SK-N-MC (cell line): Measurements from ENCODE around the gene KIRREL2.

Experiments used
- DNase-seq: peaks from one replicate; pipeline ENCODE4 v3.0.0-alpha.2; 2011; ENCODE audit warnings: low read depth, low spot score
- H3K27ac ChIP-seq: fragments of 200-600 bp; sonication (generic); 2 replicates; pipeline ENCODE4 v1.5.1; 2016; ENCODE audit warnings: mixed run types
- H3K36me3 ChIP-seq: fragments of 200-600 bp; sonication (generic); 2 replicates; pipeline ENCODE4 v1.6.1; 2017; ENCODE audit warnings: antibody characterized with exemption, low read length, mixed read lengths; ENCODE audit not compliant: insufficient read depth
- H3K4me3 ChIP-seq: fragments of 200-600 bp; sonication (generic); 2 replicates; pipeline ENCODE4 v1.5.1; 2016
- H3K9ac ChIP-seq: fragments of 200-600 bp; sonication (generic); 2 replicates; pipeline ENCODE4 v1.8.0; 2017; ENCODE audit warnings: mixed run types, mixed read lengths; ENCODE audit not compliant: insufficient read length
- H3K9me3 ChIP-seq: fragments of 200-600 bp; sonication (generic); 2 replicates; pipeline ENCODE4 v1.6.1; 2017; ENCODE audit warnings: low read depth, mild to moderate bottlenecking, antibody characterized with exemption, low read length, moderate library complexity, mixed read lengths
- EZH2 ChIP-seq: fragments of 200-600 bp; sonication (generic); IDR thresholded peaks from one replicate; pipeline ENCODE4 v1.6.1; 2017; ENCODE audit warnings: antibody characterized with exemption
- FOXP2 ChIP-seq: optimal IDR thresholded peaks from 2 replicates; pipeline ENCODE3; 2011; ENCODE audit warnings: mild to moderate bottlenecking, moderate library complexity; ENCODE audit not compliant: insufficient read depth; ENCODE audit errors: extremely low read length, control extremely low read depth
- POLR2AphosphoS5 ChIP-seq: IDR thresholded peaks from 2 replicates; pipeline ENCODE4 v1.6.1; 2012; ENCODE audit warnings: mild to moderate bottlenecking, low read depth, low read length, borderline replicate concordance

KIRREL2 gene

GRCh38 chr19:35871611-35872010, 14.9 kb downstream of the KIRREL2 start:
- no peak for DNase-seq
- no peaks in the 10 kb centered on the region for H3K9me3 ChIP-seq
- H3K4me3 ChIP-seq: no peak overlapping the region
- no peak overlapping the region for H3K27ac ChIP-seq
- no peak for TF ChIP-seq FOXP2
- H3K36me3 ChIP-seq: no peaks in the 10 kb centered on the region
- no peak overlapping the region for H3K9ac ChIP-seq

- Histone ChIP-seq H3K4me3 (no peak overlapping the region), H3K36me3 (no peaks in the 10 kb centered on the region), H3K9ac (no peak overlapping the region), H3K9me3 (no peaks in the 10 kb centered on the region), H3K27ac (no peak overlapping the region)
- DNase-seq: no peak
- TF ChIP-seq POLR2AphosphoS5 (no peak), EZH2 (no peak), FOXP2 (no peak)
These were observed 15.5 kb downstream of the KIRREL2 start for GRCh38 chr19:35872180-35872579.

GRCh38 chr19:35874392-35874930, 17.8 kb downstream of the KIRREL2 start:
- no peak overlapping the region for H3K9ac ChIP-seq
- no peaks in the 10 kb centered on the region for H3K36me3 ChIP-seq
- no peak overlapping the region for H3K4me3 ChIP-seq
- H3K27ac ChIP-seq: no peak overlapping the region
- DNase-seq: no peak
- TF ChIP-seq FOXP2: no peak
- TF ChIP-seq EZH2: no peak
- no peak for TF ChIP-seq POLR2AphosphoS5
- H3K9me3 ChIP-seq: no peaks in the 10 kb centered on the region

GRCh38 chr19:35879068-35879467, 22.4 kb downstream of the KIRREL2 start:
- TF ChIP-seq EZH2: no peak
- Histone ChIP-seq H3K9me3 (no peaks in the 10 kb centered on the region), H3K27ac (no peak overlapping the region), H3K36me3 (no peaks in the 10 kb centered on the region), H3K9ac (no peak overlapping the region), H3K4me3 (no peak overlapping the region)
- no peak for DNase-seq

GRCh38 chr19:35879770-35880317, 23.1 kb downstream of the KIRREL2 start:
- H3K27ac ChIP-seq: no peak overlapping the region
- TF ChIP-seq POLR2AphosphoS5 (no peak), EZH2 (no peak), FOXP2 (no peak)
- no peak overlapping the region for H3K9ac ChIP-seq
- no peaks in the 10 kb centered on the region for H3K36me3 ChIP-seq
- H3K9me3 ChIP-seq: no peaks in the 10 kb centered on the region
- DNase-seq: no peak
- no peak overlapping the region for H3K4me3 ChIP-seq

GRCh38 chr19:35882114-35882832, 25.6 kb downstream of the KIRREL2 start:
- no peaks in the 10 kb centered on the region for H3K9me3 ChIP-seq
- no peak overlapping the region for H3K4me3 ChIP-seq
- no peak for TF ChIP-seq FOXP2
- no peak for TF ChIP-seq POLR2AphosphoS5
- no peak for TF ChIP-seq EZH2
- no peaks in the 10 kb centered on the region for H3K36me3 ChIP-seq
- no peak overlapping the region for H3K27ac ChIP-seq
- no peak for DNase-seq
- H3K9ac ChIP-seq: no peak overlapping the region

- Histone ChIP-seq H3K4me3 (no peak overlapping the region), H3K27ac (no peak overlapping the region), H3K9me3 (no peaks in the 10 kb centered on the region), H3K36me3 (no peaks in the 10 kb centered on the region; the same call in 1 of the 2 replicates), H3K9ac (no peak overlapping the region)
- no peak for TF ChIP-seq FOXP2
- TF ChIP-seq EZH2: no peak
- no peak for TF ChIP-seq POLR2AphosphoS5
- DNase-seq: no peak
These were observed 27.2 kb downstream of the KIRREL2 start for GRCh38 chr19:35883882-35884281.

- H3K36me3 ChIP-seq: peaks cover 6% of the 10 kb centered on the region; the same call in 1 of the 2 replicates
- no peak for DNase-seq
- H3K27ac ChIP-seq: no peak overlapping the region
- H3K4me3 ChIP-seq: no peak overlapping the region
- TF ChIP-seq FOXP2 (no peak), POLR2AphosphoS5 (no peak), EZH2 (no peak)
- H3K9ac ChIP-seq: no peak overlapping the region
- no peaks in the 10 kb centered on the region for H3K9me3 ChIP-seq
These were observed 28.6 kb downstream of the KIRREL2 start for GRCh38 chr19:35885225-35885738.

- Histone ChIP-seq H3K27ac (no peak overlapping the region), H3K9me3 (no peaks in the 10 kb centered on the region), H3K36me3 (peaks cover 6% of the 10 kb centered on the region; the same call in 1 of the 2 replicates), H3K9ac (no peak overlapping the region), H3K4me3 (no peak overlapping the region)
- TF ChIP-seq EZH2 (no peak), FOXP2 (no peak), POLR2AphosphoS5 (no peak)
- DNase-seq: no peak
These were observed 29.2 kb downstream of the KIRREL2 start for GRCh38 chr19:35885904-35886303.
